ENCODE data around the gene RCAN2.
A peak's percentile ranks its signal among the peaks of the same experiment; 100 is the strongest.

RCAN2 gene

GRCh38 chr6:46204880-46205650 lies 286.2 kb downstream of the RCAN2 start:
- DNase-seq: no peak

- DNase-seq: no peak
Observed at GRCh38 chr6:46203391-46204177, 287.7 kb downstream of the RCAN2 start.

GRCh38 chr6:46201702-46202101 lies 289.5 kb downstream of the RCAN2 start:
- no peak for DNase-seq

- no peak for DNase-seq
Observed at GRCh38 chr6:46199387-46199786, 291.9 kb downstream of the RCAN2 start.

- no peak for DNase-seq
Observed at GRCh38 chr6:46191961-46192360, 299.3 kb downstream of the RCAN2 start.

- DNase-seq: no peak
Observed at GRCh38 chr6:46190889-46191288, 300.4 kb downstream of the RCAN2 start.

- DNase-seq: no peak
Observed at GRCh38 chr6:46189726-46190125, 301.5 kb downstream of the RCAN2 start.

GRCh38 chr6:46186583-46186982 lies 304.7 kb downstream of the RCAN2 start:
- DNase-seq: no peak

GRCh38 chr6:46184114-46184513 lies 307.1 kb downstream of the RCAN2 start:
- no peak for DNase-seq

GRCh38 chr6:46175976-46176375 lies 315.3 kb downstream of the RCAN2 start:
- DNase-seq: no peak

GRCh38 chr6:46175446-46175845 lies 315.8 kb downstream of the RCAN2 start:
- DNase-seq: peak in 1 of 5 donors; percentile 78

- DNase-seq: peak in 1 of 5 donors; percentile 4
Observed at GRCh38 chr6:46174904-46175303, 316.3 kb downstream of the RCAN2 start.

GRCh38 chr6:46172176-46172575 lies 319.1 kb downstream of the RCAN2 start:
- no peak for DNase-seq

Data from T-helper 1 cell (primary cell).